ENCODE measurements around the gene RNF181. TPM values are rescaled to one million over a fixed set of nuclear protein-coding genes. Genes with fewer than 3 reads are reported as not detected.

Gene RNF181
- total and polyA plus RNA-seq, 2 of the 13 experiments (the other 11 are each of a cell fraction or from before 2014, with no cell fraction given) = 224 to 578 TPM

DNA sequence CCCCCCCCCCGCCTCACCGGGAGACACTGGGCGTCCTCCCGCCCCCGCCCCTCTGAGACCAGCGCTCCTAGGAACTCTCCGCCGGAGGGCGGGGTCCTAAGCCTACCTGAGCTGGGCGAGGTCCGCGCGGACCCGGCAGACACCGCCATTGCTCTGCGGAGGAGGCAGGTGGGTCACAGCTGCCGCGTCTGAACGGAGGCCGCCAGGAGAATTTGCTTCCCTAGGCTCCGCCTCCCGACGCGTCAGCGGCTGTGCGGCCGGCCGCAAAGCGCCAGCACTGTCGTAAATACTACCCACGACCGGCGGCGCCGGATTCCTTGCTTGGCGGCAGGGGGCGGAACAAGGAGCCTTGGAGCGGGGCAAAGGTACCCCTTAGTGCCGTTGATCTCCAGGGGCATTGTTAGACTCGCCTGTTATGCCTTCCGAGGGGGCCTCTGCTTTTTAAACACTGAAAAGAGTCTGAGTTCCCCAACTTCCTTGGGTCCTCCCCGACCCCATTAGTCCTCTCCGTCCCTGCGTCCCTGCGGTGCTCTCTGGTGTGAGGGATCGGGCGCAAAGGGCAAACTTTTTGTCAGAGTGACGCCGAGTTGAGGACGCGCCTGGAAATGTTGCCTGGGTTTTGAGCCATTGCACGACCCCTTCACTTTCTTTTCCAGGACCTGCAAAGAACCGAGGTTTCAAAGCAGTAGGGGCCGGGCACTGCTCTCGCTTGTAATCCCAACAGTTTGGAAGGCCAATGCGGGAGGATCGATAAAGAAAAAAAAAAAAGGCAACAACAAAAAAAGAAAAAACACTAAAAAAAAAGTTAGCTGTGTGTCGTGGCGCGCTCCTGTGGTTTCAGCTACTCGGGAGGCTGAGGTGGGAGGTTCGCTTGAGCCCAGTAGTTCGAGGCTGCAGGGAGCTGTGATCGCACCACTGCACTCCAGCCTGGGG lies 34.0 kb upstream of the RNF181 start, which contains the start of gene GGCX (continued):
- TF ChIP-seq, protein P1, sequence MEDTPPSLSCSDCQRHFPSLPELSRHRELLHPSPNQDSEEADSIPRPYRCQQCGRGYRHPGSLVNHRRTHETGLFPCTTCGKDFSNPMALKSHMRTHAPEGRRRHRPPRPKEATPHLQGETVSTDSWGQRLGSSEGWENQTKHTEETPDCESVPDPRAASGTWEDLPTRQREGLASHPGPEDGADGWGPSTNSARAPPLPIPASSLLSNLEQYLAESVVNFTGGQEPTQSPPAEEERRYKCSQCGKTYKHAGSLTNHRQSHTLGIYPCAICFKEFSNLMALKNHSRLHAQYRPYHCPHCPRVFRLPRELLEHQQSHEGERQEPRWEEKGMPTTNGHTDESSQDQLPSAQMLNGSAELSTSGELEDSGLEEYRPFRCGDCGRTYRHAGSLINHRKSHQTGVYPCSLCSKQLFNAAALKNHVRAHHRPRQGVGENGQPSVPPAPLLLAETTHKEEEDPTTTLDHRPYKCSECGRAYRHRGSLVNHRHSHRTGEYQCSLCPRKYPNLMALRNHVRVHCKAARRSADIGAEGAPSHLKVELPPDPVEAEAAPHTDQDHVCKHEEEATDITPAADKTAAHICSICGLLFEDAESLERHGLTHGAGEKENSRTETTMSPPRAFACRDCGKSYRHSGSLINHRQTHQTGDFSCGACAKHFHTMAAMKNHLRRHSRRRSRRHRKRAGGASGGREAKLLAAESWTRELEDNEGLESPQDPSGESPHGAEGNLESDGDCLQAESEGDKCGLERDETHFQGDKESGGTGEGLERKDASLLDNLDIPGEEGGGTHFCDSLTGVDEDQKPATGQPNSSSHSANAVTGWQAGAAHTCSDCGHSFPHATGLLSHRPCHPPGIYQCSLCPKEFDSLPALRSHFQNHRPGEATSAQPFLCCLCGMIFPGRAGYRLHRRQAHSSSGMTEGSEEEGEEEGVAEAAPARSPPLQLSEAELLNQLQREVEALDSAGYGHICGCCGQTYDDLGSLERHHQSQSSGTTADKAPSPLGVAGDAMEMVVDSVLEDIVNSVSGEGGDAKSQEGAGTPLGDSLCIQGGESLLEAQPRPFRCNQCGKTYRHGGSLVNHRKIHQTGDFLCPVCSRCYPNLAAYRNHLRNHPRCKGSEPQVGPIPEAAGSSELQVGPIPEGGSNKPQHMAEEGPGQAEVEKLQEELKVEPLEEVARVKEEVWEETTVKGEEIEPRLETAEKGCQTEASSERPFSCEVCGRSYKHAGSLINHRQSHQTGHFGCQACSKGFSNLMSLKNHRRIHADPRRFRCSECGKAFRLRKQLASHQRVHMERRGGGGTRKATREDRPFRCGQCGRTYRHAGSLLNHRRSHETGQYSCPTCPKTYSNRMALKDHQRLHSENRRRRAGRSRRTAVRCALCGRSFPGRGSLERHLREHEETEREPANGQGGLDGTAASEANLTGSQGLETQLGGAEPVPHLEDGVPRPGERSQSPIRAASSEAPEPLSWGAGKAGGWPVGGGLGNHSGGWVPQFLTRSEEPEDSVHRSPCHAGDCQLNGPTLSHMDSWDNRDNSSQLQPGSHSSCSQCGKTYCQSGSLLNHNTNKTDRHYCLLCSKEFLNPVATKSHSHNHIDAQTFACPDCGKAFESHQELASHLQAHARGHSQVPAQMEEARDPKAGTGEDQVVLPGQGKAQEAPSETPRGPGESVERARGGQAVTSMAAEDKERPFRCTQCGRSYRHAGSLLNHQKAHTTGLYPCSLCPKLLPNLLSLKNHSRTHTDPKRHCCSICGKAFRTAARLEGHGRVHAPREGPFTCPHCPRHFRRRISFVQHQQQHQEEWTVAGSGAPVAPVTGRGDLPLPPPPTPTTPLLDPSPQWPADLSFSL (CRISPR knock-in tag; IDR thresholded peaks at IDR 0.05) = no peak; the same call in 1 of the 2 replicates
- TF ChIP-seq ZNF556 (CRISPR knock-in tag; IDR thresholded peaks at IDR 0.05; ENCODE audit: borderline replicate concordance) (peak; percentile 88; the same call in 1 of the 2 replicates), MATR3 (CRISPR knock-in tag; IDR thresholded peaks at IDR 0.05) (no peak), XBP1 (CRISPR knock-in tag; IDR thresholded peaks at IDR 0.05) (no peak), NAIF1 (CRISPR knock-in tag; IDR thresholded peaks at IDR 0.05; ENCODE audit: borderline replicate concordance) (no peak), MTA1 (CRISPR knock-in tag; IDR thresholded peaks at IDR 0.05; ENCODE audit: borderline replicate concordance) (peak; percentile 80; the same call in 1 of the 2 replicates), ASH2L (IDR thresholded peaks at IDR 0.05; ENCODE audit: insufficient read length, low read depth, low read length) (peak; percentile 92), ZNF597 (CRISPR knock-in tag; IDR thresholded peaks at IDR 0.05) (no peak), ZBTB21 (CRISPR knock-in tag; IDR thresholded peaks at IDR 0.05) (no peak; the same call in 1 of the 2 replicates), BRCA1 (CRISPR knock-in tag; IDR thresholded peaks at IDR 0.05) (no peak), ZFAT (CRISPR knock-in tag; conservative IDR thresholded peaks at IDR 0.05) (no peak), RORA (CRISPR knock-in tag; IDR thresholded peaks at IDR 0.05) (no peak), FOXP1 (IDR thresholded peaks at IDR 0.05) (no peak), FOXP1 (CRISPR knock-in tag; IDR thresholded peaks at IDR 0.05) (no peak; the same call in 1 of the 2 replicates), SRY (CRISPR knock-in tag; IDR thresholded peaks at IDR 0.05) (peak; percentile 51; the same call in 1 of the 2 replicates), RFXAP (CRISPR knock-in tag; IDR thresholded peaks at IDR 0.05; ENCODE audit: borderline replicate concordance) (peak; percentile 20; the same call in 1 of the 2 replicates)
- TF ChIP-seq, protein P2, sequence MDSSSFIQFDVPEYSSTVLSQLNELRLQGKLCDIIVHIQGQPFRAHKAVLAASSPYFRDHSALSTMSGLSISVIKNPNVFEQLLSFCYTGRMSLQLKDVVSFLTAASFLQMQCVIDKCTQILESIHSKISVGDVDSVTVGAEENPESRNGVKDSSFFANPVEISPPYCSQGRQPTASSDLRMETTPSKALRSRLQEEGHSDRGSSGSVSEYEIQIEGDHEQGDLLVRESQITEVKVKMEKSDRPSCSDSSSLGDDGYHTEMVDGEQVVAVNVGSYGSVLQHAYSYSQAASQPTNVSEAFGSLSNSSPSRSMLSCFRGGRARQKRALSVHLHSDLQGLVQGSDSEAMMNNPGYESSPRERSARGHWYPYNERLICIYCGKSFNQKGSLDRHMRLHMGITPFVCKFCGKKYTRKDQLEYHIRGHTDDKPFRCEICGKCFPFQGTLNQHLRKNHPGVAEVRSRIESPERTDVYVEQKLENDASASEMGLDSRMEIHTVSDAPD (CRISPR knock-in tag; IDR thresholded peaks at IDR 0.05) = no peak
- TF ChIP-seq, protein P3, sequence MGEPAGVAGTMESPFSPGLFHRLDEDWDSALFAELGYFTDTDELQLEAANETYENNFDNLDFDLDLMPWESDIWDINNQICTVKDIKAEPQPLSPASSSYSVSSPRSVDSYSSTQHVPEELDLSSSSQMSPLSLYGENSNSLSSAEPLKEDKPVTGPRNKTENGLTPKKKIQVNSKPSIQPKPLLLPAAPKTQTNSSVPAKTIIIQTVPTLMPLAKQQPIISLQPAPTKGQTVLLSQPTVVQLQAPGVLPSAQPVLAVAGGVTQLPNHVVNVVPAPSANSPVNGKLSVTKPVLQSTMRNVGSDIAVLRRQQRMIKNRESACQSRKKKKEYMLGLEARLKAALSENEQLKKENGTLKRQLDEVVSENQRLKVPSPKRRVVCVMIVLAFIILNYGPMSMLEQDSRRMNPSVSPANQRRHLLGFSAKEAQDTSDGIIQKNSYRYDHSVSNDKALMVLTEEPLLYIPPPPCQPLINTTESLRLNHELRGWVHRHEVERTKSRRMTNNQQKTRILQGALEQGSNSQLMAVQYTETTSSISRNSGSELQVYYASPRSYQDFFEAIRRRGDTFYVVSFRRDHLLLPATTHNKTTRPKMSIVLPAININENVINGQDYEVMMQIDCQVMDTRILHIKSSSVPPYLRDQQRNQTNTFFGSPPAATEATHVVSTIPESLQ (CRISPR knock-in tag; conservative IDR thresholded peaks at IDR 0.05) = 0 out of 2 replicates have a peak, but pooled peaks have one; percentile 44
